GM12801 (cell line): ENCODE data around the gene SLC25A42.

ENCODE experiments used
- CTCF ChIP-seq: IDR thresholded peaks from one replicate; pipeline ENCODE4 v1.5.1; 2011; ENCODE audit warnings: control low read depth; ENCODE audit not compliant: insufficient read length; ENCODE audit errors: extremely low read depth

SLC25A42 gene

GRCh38 chr19:19131989-19132388 is 68.2 kb downstream of the SLC25A42 start:
- no peak for TF ChIP-seq CTCF

- TF ChIP-seq CTCF, result no peak
Measured at GRCh38 chr19:19132912-19133311, 69.1 kb downstream of the SLC25A42 start.

GRCh38 chr19:19133985-19134384 is 70.2 kb downstream of the SLC25A42 start:
- no peak for TF ChIP-seq CTCF

GRCh38 chr19:19134687-19135158 is 70.9 kb downstream of the SLC25A42 start:
- TF ChIP-seq CTCF, result no peak

- TF ChIP-seq CTCF, result no peak
Measured at GRCh38 chr19:19137556-19138108, 73.8 kb downstream of the SLC25A42 start.

GRCh38 chr19:19138109-19138981 is 74.6 kb downstream of the SLC25A42 start, which contains the start of gene TMEM161A:
Gene TMEM161A (minus strand): TSS chr19:19138478. CDS start chr19:19138428, 50 bp downstream.
- no peak for TF ChIP-seq CTCF

GRCh38 chr19:19139876-19140229 is 76.1 kb downstream of the SLC25A42 start:
- TF ChIP-seq CTCF, result no peak
